GM20000 (cell line): ENCODE data around the gene MUC5B.

ENCODE experiments used
- DNase-seq: peaks from one replicate; pipeline ENCODE4 v3.0.0; 2012; ENCODE audit warnings: low spot score
- TF ChIP-seq, protein P1 (sequence below): IDR thresholded peaks from 2 replicates; pipeline ENCODE4 v1.5.1; 2012; ENCODE audit warnings: mild to moderate bottlenecking, control low read depth; ENCODE audit errors: extremely low read depth, missing control alignments

MUC5B gene

DNA sequence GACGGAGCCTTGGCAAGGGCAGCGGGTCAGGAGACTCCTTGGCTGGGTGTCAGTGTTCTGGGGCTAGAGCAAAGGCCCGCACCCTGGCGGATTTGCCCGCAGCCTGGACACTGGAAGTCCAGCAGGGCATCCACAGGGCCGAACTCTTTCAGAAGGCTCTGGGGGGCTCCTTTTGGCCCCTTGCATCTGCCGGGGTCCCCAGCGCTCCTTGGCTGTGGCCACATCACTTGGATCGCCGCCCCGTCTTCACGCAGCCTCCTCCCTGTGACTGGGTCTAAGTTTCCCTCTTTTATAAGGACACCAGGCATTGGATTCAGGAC, 45.1 kb upstream of the MUC5B start:
- TF ChIP-seq, protein P1, sequence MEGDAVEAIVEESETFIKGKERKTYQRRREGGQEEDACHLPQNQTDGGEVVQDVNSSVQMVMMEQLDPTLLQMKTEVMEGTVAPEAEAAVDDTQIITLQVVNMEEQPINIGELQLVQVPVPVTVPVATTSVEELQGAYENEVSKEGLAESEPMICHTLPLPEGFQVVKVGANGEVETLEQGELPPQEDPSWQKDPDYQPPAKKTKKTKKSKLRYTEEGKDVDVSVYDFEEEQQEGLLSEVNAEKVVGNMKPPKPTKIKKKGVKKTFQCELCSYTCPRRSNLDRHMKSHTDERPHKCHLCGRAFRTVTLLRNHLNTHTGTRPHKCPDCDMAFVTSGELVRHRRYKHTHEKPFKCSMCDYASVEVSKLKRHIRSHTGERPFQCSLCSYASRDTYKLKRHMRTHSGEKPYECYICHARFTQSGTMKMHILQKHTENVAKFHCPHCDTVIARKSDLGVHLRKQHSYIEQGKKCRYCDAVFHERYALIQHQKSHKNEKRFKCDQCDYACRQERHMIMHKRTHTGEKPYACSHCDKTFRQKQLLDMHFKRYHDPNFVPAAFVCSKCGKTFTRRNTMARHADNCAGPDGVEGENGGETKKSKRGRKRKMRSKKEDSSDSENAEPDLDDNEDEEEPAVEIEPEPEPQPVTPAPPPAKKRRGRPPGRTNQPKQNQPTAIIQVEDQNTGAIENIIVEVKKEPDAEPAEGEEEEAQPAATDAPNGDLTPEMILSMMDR: no peak
- no peak for DNase-seq

- DNase-seq: no peak
- TF ChIP-seq, protein P1: no peak
Measured at GRCh38 chr11:1178201-1178885, 44.5 kb upstream of the MUC5B start.

DNA sequence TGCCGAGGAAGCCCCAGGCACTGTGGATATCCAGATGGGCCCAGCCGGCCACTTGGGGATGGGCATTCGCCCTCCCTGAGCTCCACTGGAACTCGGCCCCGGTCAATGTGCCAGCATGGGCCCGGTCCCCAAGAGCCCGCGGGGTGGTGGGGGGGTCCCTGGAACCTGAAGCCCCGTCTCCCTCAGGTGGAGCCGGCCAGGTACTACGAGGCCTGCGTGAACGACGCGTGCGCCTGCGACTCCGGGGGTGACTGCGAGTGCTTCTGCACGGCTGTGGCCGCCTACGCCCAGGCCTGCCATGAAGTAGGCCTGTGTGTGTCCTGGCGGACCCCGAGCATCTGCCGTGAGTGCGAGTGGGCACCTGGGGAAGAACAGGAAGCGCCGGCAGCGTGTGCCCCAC, 44.0 kb upstream of the MUC5B start:
- TF ChIP-seq, protein P1: no peak
- no peak for DNase-seq

DNA sequence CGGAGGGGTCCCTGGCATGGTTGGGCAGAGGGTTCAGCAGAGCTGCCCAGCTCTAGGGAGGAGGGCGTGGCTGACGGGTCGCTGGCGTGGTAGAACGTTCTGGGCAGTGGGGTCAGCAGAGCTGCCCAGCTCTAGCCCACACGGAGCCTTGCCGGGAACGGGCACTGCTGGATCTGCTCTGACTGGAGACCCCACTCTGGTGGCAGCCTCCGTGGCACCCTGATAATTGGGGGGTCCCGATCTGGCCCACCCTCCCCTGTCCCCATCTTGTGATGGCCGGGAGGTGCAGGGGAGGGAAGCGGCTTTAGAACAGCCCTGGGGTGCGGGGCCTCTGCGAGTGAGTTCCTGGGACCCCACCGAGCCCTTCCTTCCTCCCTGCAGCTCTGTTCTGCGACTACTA, 43.2 kb upstream of the MUC5B start:
- no peak for DNase-seq
- TF ChIP-seq, protein P1: no peak

GRCh38 chr11:1180171-1180570, 42.7 kb upstream of the MUC5B start:
- no peak for DNase-seq
- TF ChIP-seq, protein P1: no peak

GRCh38 chr11:1180947-1181391, 41.9 kb upstream of the MUC5B start:
- DNase-seq: no peak
- TF ChIP-seq, protein P1: no peak

- no peak for DNase-seq
- TF ChIP-seq, protein P1: no peak
Measured at GRCh38 chr11:1181420-1181819, 41.4 kb upstream of the MUC5B start.
